DMS53 treated with DMSO at 0.1 percent for 48 hours (cell line): ENCODE data around the gene NCOR2.

Source experiments
- DNase-seq: peaks from one replicate; lab custom pipeline; 2025; ENCODE audit not compliant: unreplicated experiment; lab: John Stamatoyannopoulos, UW

Gene NCOR2

DNA sequence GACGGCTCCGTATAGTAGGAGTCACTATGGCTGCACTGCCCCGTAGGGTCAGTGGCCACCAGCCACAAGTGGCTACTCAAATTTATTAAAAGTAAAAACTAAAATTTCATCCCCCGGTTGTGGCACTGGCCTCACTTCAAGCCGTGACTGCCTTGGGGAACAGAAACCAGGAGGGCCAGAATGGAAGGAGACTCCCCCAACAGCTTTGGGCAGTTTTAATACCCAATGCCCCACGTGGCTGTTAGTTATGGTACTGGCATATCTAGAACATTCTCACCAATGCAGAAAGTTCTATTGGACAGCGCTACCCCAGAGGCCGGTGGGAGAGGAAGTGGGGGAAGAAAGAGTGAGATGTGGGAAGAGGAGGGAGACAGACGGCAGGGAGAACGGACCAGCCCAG, 6.2 kb downstream of the NCOR2 start:
- no peak for DNase-seq

DNA sequence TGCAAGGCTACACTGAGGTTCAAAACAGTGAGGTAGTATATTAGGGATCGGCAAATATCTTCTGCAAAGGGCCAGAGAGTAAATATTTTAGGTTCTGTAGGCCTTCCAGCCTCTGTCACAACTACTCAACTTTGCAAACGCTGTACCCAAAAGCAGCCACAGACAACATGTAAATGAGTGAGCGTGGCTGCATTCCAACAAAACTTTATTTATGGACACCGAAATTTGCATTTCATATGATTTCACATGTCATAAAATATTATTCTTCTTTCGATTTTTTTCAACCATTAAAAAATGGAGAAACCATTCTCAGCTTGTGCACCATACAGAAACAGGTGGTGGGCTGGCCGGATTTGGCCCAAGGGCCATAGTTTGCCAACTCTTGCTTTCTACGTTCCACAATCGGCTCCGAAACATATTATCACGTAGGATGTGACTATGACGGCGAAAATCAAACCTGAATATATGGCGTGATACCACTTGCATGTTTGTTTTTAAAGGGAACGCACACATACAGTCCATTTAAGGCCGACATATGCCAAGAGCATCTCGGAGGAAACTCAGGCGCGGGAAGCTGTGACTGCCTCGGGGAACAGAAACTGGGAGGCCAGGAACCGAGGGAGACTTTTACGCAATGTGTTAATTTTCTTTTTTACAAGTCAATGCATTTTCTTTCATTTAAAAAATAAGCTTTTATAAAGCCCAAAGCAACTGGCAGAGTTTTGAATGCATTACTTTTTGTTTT, 7.1 kb downstream of the NCOR2 start:
- DNase-seq, result no peak

DNA sequence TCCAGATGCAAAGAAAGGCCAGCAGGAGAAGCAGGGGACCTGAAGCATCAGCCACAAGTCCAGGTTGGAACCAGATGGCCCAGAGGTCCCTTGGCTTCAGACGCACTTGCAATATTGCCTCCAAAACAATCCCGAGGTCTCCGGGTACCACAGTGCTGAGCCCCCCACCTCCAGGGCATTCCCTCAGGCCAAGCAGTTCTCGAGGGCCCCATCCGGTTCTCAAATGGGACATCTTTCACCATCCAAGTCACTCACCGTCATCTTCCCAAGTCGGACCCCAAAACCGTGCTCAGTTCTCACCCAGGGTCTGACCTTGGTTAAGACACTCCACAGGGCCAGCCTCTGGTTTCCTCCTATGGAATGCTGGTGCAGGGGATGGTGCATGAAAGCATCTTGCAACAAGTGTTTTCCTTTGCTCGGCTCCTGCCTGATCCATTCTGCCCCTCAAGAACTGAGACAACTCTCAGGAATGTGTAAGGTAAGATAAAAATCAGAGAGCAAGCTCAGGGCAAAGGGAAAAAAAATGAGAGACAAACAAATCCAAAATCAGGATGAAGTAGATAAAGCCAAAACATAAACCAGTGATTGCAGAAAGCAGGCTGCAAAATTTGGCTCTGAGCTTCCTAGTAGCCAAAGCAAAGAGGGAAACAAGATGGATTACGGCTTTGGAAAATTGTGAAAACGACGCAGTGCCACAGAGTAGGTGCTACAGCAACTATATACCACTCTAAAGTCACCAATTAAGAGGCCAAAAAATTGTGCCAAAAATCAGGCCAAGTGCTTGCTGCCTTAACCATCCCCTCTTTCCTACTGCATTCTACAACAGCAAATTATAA, 8.0 kb downstream of the NCOR2 start:
- no peak for DNase-seq

DNA sequence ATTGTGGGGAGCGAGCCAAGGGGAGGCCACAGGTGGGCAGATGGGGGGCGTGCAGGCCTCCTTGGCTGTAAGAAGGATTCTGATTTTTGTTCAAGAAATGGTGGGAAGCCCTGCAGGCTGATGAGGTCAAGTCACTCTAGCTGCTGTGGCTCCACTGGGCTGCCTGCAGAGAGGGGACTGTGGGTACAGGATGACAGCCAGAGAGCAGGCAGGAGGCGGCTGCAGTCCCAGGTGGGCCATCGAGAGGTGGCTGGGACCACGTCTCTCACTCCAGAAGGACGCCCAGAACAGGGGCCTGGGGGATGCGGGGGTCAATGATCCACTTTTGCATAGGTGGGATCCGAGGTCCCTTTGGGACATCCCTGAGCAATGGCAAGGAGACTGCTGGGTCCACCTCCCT, 9.1 kb downstream of the NCOR2 start:
- no peak for DNase-seq

DNA sequence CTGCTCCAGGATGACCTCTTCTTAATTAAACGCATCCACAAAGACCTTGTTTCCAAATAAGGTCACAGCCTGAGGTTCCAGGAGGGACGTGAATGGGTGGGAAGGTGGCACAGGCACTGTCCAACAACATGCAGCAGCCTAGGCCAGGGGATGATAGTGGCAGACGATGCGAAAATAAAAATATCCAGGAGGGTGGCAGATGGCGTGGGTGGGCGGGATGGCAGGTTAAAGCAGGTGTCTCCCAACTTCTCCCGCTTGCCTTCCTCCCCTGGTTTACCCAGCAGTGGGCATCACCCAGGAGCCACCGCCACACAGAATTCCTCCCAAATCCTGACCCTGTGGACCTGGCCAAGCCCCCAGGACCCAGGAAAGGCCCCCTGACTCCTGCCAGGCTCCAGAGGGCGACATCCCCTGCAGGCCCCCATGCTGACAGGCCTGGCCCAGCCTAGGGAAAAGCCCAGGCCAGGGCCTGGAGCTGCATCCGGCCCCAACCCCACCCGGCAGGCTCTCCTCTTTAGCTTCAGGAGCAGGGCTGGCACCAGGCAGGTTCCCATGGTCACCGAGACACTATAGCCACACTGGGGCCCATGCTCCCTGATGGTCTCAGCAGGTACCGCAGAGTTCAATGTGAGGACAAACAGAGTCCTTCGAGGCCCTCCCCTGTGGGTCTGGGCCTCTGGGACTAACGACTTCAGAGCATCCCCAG, 9.7 kb downstream of the NCOR2 start:
- no peak for DNase-seq

DNA sequence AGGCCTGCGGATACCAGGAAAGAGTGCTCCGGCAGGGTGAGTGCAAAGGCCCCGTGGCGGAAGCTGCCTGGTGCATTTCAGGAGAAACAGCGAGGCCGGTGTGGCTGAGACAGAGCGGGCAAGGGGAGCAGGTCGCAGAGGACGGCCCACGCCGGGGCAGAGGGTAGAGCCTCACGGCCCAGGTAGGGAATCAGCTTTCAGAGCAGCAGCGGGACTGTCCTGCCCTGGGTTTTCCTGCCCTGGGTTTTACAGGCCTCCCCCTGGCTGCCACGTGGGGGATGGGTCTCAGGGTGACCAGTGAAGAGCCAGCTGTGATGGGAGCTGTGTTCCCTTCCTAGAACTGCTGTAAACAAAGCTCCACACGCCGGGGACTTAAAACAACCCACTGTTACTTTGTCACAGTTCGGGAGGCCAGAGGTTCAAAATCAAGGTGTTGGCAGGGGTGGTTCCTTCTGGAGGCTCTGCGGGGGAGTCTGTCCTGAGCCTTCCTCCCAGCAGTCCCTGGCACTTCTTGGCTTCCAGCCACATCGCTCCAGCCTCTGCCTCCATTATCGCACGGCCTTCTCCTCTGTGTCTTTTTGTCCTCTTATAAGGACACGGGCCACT, 10.4 kb downstream of the NCOR2 start:
- no peak for DNase-seq

DNA sequence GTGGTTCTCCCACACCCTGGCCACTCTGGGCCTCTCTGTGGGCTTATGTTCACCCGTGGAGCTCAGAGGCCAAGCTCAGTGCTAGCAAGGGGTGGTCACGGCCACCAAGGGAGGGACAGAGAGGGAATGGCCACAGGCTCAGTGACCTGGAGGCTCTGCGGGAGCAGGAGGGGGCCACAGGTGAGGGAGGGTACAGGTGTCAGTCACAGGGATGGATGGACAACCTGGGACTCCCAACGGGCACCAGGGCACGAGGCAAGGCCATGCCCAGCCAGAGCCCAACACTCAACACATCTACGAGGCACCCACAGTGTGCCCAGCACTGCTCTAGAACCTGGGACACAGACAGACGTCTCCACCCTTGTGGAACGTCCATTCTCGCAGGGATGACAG, 11.3 kb downstream of the NCOR2 start:
- DNase-seq, result no peak

DNA sequence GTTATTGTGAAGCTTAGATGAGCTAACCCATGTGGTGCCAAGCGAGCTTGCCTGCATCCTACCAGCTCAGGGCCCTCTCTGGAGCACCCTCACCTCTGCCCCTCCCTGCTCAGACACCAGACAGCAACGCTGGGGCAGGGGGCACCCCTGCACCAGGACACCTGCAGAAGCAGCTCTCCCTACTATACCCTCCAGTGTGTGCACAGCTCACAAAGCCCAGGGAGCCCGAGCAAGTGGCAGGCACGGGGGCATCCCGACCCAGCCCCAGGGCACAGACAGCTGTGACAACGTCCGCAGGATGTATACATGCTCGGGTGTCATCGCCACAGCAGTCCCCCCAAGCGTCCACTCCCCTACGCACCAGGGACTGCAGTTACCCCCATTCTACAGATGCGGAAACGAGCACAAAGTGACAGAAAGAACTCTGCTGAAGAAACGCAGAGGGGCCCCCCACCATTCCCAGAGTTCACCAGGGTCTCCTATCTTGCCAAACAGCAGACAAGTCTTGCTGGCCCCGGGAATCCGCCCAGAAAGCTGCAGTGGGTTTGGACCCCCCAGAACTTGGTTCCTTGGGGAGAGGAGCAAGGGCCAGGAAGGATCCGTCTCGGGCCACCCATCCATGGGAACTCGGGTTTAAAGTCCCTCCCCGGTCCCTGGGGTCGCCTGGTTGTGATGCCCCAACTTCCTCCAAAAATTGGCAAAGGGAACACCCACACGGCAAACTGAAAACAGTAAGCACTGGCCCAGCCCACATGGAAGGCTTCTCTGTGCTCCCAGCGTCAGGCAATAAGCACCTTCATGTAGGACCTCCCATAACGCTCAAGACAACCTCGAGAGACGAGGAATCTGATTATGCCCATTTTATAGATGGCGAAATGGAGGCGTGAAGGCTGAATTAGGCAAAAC, 12.0 kb downstream of the NCOR2 start:
- no peak for DNase-seq

DNA sequence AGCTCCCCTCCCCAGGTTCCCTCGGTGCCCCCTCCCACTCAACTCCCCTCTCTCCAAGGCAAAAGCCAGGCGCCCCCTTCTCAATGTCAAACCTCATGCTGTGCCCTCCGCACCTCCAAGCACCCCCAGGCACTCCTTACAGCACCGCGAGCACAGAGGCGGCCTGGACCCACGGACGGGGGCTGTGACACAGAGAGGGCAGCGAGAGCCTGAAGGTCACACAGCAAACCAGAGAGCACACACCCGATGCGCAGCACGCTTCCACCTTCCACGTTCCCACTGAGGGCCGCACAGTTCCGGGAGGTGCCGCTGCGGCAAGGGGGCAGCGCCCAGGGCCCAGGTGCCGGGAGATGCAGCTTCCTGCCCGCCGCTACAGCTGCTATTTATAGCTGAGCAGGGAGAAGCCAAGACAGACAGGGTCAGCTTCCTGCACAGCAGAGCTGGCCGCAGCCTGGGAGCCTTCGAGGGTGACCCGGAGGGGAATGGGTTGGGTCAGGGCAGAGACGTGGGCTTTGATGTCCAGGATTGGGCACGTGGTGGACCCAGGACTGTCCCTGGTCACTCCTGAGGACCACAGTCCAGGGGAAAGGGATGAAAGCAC, 12.9 kb downstream of the NCOR2 start:
- no peak for DNase-seq

DNA sequence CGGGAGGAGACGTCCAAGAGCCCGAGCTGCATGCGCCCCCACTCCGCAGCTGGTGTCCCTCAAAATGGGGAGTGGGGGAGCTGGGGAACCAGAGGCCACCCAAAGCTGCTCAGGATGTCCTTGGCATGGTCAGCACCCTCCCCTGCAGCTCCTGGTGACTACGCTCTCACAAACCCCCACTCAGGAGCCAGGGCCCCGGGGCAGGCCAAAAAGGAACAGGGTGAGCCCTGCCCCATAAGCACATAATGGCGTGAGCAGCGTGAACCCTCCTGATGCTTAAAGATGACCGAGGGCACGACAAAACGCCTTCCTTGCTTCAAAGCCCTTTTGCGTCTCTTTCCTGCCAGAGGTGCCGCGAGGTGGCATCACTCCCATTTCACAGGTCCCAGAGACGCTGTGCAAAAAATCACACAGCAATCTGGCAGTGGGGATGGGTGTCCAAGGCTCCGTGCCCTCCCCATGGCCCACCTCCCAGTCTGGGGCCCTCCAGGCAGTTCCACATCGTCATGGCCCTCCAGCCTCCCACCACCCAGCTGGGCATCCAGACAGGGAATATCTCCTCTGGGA, 13.5 kb downstream of the NCOR2 start:
- DNase-seq, result no peak

DNA sequence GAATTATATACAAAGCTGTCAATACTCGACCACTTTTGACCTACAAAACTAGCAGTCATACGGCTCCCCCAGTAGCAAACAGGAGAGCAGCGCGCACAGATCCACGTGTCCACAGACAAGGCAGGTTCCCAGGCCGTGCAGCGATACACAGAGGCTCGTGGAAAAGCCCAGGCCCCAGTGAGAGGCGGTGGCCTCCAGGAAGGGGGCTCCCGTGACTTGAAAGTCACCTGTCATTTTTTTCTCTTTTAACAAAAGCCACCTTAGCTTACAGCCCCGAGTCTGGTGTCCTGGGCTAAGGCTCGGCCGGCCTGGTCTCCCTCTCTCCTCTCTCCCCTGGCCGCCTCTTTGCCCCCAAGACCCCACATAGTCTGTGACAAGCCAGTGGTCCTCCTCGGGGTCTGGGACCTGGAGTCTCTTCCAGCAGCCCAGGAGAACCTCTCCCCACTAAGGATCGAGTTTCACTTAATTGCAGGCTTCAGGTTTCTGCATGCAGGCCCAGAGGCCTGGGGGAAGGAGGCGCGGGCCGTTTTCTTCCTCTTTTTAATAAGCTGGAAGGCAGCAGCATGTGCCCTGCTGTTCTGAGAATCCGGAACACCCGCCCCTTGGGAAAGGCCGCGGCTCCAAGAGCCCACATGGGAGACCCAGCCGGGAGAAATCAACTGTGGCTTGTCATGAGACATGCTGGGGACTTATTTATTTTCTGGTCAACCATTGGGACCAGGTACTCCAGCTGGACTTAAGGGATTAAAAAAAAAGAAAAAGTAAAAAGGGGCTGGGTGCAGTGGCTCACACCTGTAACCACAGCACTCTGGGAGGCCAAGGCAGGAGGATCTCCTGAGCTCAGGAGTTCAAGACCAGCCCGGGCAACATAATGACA, 15.9 kb downstream of the NCOR2 start:
- no peak for DNase-seq

DNA sequence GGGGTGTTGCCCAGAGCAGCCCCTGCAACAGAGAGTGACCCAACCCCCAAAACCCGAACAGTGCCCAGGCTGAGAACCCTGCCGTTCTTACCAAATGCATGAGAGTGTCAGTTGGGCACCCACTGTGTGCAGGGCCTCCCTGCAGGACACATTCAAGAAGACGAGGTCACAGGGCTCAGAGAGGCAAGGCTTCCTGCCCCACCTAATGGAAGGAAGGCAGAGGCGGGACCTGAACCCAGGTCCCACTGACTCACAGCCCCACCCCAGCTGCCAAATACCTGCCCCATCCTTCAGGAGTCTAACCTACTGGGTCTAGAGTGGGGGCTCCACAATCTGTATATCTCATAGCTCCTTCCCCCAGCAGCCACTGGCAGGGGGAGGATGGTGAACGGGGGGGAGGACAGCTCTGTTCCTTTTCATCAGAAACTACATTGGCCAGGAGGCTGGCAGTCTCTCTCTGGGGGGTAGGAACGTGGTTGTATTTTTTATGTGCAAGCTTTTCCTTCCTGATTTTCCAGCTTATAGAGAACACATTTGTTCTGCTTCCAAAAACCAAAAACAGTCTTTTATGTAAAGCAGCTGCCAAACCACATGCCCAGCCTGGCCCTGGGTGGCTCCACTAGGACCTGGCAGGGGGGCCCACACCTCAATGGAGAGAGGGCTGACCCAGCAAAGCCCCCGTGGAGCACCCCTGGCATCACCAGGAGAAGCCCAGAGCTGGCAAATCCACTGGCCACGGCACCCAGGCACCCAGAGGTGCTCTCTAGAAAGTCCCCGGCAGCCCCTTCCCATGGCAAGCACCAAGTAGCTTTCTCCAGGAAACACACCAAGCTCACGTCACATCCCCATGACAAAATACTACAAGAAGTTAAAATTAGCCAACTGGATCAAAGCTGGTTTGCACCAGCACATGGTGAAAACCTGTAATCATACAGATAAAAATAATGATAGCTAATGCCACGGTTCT, 17.0 kb downstream of the NCOR2 start:
- no peak for DNase-seq

DNA sequence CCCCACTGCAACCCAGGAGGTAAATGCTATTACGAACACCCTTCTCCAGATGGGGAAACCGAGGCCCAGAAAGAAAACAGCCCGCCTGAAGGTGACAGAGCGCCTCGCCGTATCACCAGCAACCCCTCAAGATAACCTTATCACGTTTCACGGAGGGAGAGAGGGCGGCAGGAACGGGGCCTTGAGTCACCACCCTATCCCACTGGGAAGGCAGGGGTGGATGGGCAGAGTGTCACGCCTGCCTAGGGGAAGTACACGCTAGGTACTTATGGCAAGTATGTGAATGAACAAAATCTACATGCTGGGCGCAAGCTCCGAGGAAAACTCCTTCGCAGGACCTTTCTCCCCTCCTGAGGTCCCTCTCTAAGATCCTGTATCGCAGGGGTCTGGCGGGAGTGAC, 17.8 kb downstream of the NCOR2 start:
- DNase-seq, result no peak

DNA sequence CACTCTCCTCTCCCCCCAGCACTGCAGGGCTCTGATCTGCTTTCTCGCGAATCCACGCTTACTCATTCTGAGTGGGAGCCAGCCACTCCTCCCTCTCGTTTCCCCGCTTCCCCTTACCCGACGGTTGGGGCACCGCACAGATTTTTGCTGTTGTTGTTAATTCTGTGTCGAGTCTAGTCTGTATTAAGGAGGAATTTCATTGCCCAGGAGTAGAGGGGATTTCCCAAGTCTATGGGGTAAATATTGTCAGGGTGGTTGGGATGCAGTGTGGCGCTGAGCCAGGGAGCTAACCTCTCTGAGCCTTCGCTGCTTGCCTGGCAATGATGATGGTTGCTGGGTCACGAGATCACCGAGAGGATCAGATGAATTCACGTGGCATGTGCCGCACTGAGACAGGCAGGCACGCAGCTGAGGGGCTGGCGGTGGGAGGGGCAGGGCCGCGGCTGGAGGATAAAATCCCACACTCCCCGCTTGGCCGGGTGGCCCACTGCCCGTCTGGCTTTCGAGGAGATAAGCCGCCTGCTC, 18.5 kb downstream of the NCOR2 start:
- DNase-seq, result no peak

DNA sequence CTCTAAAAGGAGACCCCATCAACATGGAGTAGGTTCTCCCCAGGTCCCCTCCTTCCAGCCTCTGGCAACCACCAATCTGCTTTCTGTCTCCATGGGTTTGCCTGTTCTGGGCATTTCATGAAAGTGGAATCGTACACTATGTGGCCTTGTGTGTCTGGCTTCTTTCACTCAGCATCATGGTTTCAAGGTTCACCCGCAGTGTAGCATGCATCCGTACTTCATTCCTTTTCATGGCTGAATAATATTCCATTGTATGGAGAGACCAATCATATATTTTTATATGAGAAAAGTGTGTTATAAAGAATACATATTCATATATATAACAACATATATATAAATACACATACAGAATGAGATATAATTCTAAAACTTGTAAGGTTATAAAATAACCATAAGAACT, 19.8 kb downstream of the NCOR2 start:
- no peak for DNase-seq

DNA sequence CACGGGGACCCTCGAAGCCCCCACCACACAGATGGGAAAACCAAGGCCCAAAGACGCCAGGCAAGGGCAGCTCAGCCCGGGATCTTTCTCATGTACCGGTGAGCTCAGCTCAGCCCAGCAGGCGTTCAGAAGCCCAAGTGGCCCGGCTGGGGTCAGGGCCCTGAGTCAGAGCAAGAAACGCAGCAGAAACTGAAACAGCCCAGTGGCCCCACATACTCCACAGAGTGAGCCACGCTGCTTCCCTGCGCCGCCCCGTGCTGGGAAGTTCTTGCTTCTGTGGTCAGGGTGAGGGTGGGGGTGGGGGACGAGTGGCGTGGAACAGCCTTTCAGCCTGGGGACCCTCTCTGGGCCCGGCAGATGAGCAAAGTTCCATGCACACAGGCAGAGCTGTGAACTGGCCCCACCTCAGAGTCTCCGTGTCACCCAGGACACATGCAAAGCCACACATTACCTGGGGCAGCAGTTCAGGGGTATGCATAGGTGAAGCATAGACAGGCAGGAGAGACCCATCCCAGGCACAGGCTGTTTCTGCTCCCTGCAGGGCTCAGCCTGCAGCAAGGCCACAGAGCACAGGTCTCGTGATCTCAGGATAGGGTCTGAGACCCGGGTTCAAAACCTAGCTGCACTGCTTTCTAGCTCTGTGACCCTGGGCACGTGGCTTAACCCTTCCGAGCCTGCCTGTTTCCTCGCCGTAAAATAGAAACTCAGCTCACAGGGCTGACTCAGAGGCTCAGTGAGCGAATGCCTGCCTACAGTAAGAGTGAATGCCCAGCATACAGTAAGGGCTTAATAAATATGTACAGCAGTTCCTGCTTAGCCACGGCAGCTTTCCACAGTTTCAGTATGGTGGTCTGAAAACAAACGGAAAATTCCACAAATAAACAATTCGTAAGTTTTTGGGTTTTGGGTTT, 21.6 kb downstream of the NCOR2 start:
- no peak for DNase-seq
